ENCODE measurements around the gene RANBP9. TPM values are rescaled to one million over a fixed set of nuclear protein-coding genes. Genes with fewer than 3 reads are reported as not detected.

Gene RANBP9
- total RNA-seq, 1 experiment from 2014 or later: 38.2 TPM

GRCh38 chr6:13698715-13699114, 12.9 kb downstream of the RANBP9 start:
- H3K27ac Mint-ChIP-seq (ENCODE audit: unreplicated experiment): no peak overlapping the region
- no peak for DNase-seq
- ChIA-PET POLR2A (no interaction called here), CTCF (interaction anchor here (0.7 kb wide), 1 partner anchor 10 kb away, joined by 4 read pairs; no protein-coding TSS in a partner anchor)
- H3K4me3 ChIP-seq (ENCODE audit: low read depth, low read length): no peak overlapping the region
- peaks cover 13% of the 10 kb centered on the region for H3K4me1 Mint-ChIP-seq (ENCODE audit: low read depth, unreplicated experiment)
- no peaks in the 10 kb centered on the region for H3K27me3 ChIP-seq (replicated peaks; ENCODE audit: control insufficient read depth, insufficient read depth, low read length)
- H3K9me3 Mint-ChIP-seq (ENCODE audit: unreplicated experiment): no peaks in the 10 kb centered on the region
- no peaks in the 10 kb centered on the region for H3K9me3 ChIP-seq
- no peaks in the 10 kb centered on the region; the same call in 1 of the 2 replicates for H3K36me3 ChIP-seq (ENCODE audit: control insufficient read depth, insufficient read depth, low read length)
- intact Hi-C loops (cut with micrococcal nuclease; ENCODE audit: unreplicated experiment): no loop called here
- H3K27me3 Mint-ChIP-seq (ENCODE audit: insufficient read depth, unreplicated experiment): no peaks in the 10 kb centered on the region
- H3K36me3 Mint-ChIP-seq (ENCODE audit: insufficient read depth, unreplicated experiment): peaks cover 15% of the 10 kb centered on the region
- TF ChIP-seq, protein P1, sequence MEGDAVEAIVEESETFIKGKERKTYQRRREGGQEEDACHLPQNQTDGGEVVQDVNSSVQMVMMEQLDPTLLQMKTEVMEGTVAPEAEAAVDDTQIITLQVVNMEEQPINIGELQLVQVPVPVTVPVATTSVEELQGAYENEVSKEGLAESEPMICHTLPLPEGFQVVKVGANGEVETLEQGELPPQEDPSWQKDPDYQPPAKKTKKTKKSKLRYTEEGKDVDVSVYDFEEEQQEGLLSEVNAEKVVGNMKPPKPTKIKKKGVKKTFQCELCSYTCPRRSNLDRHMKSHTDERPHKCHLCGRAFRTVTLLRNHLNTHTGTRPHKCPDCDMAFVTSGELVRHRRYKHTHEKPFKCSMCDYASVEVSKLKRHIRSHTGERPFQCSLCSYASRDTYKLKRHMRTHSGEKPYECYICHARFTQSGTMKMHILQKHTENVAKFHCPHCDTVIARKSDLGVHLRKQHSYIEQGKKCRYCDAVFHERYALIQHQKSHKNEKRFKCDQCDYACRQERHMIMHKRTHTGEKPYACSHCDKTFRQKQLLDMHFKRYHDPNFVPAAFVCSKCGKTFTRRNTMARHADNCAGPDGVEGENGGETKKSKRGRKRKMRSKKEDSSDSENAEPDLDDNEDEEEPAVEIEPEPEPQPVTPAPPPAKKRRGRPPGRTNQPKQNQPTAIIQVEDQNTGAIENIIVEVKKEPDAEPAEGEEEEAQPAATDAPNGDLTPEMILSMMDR (IDR thresholded peaks at IDR 0.05; ENCODE audit: insufficient read depth in 1 of 2, low read depth in 1 of 2, low read length in 1 of 2, severe bottlenecking in 1 of 2, unreplicated experiment in 1 of 2): no peak
- BruUV-seq (replicated peaks): no TSS peak
- no peak overlapping the region for H3K4me3 Mint-ChIP-seq (ENCODE audit: unreplicated experiment)
- H3K4me1 ChIP-seq: no peaks in the 10 kb centered on the region

DNA sequence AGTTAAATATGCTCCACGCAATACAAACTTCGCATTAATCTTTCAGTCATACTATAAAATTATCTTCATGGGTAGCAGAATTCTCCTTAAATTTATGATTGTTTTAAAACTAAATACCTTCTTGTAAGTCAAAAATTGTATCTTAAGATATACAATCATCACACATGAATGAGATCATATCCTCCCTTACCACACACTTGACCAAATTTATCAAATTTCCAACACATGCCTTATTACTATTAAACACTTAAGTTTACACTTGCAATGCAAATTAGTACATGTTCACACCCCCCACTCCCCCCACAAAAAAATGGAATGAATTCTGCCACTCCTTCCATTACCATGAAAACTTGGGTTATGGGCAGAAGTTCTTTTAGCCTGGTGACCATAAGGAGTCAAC, 13.8 kb downstream of the RANBP9 start:
- H3K27me3 Mint-ChIP-seq (ENCODE audit: insufficient read depth, unreplicated experiment): no peaks in the 10 kb centered on the region
- H3K4me1 Mint-ChIP-seq (ENCODE audit: low read depth, unreplicated experiment): peaks cover 13% of the 10 kb centered on the region
- Histone ChIP-seq H3K36me3 (ENCODE audit: control insufficient read depth, insufficient read depth, low read length) (no peaks in the 10 kb centered on the region), H3K9me3 (no peaks in the 10 kb centered on the region), H3K4me1 (no peaks in the 10 kb centered on the region), H3K27me3 (replicated peaks; ENCODE audit: control insufficient read depth, insufficient read depth, low read length) (no peaks in the 10 kb centered on the region), H3K4me3 (ENCODE audit: low read depth, low read length) (no peak overlapping the region)
- H3K4me3 Mint-ChIP-seq (ENCODE audit: unreplicated experiment): no peak overlapping the region
- no peak overlapping the region for H3K27ac Mint-ChIP-seq (ENCODE audit: unreplicated experiment)
- intact Hi-C loops (cut with micrococcal nuclease; ENCODE audit: unreplicated experiment): no loop called here
- DNase-seq: no peak
- ChIA-PET CTCF (interaction anchor here (0.7 kb wide), 1 partner anchor 11 kb away, joined by 4 read pairs; no protein-coding TSS in a partner anchor), POLR2A (no interaction called here)
- peaks cover 17% of the 10 kb centered on the region for H3K36me3 Mint-ChIP-seq (ENCODE audit: insufficient read depth, unreplicated experiment)
- BruUV-seq (replicated peaks): no TSS peak
- H3K9me3 Mint-ChIP-seq (ENCODE audit: unreplicated experiment): no peaks in the 10 kb centered on the region
- TF ChIP-seq, protein P1 (IDR thresholded peaks at IDR 0.05; ENCODE audit: insufficient read depth in 1 of 2, low read depth in 1 of 2, low read length in 1 of 2, severe bottlenecking in 1 of 2, unreplicated experiment in 1 of 2): no peak

- H3K36me3 Mint-ChIP-seq (ENCODE audit: insufficient read depth, unreplicated experiment): peaks cover 25% of the 10 kb centered on the region
- no peak overlapping the region for H3K4me3 Mint-ChIP-seq (ENCODE audit: unreplicated experiment)
- ChIA-PET CTCF (no interaction called here), POLR2A (no interaction called here)
- H3K27me3 Mint-ChIP-seq (ENCODE audit: insufficient read depth, unreplicated experiment): no peaks in the 10 kb centered on the region
- Histone ChIP-seq H3K4me3 (ENCODE audit: low read depth, low read length) (no peak overlapping the region), H3K36me3 (ENCODE audit: control insufficient read depth, insufficient read depth, low read length) (no peaks in the 10 kb centered on the region), H3K9me3 (no peaks in the 10 kb centered on the region), H3K27me3 (replicated peaks; ENCODE audit: control insufficient read depth, insufficient read depth, low read length) (no peaks in the 10 kb centered on the region), H3K4me1 (no peaks in the 10 kb centered on the region)
- no peak for DNase-seq
- TF ChIP-seq, protein P1 (IDR thresholded peaks at IDR 0.05; ENCODE audit: insufficient read depth in 1 of 2, low read depth in 1 of 2, low read length in 1 of 2, severe bottlenecking in 1 of 2, unreplicated experiment in 1 of 2): no peak
- intact Hi-C loops (cut with micrococcal nuclease; ENCODE audit: unreplicated experiment): no loop called here
- no TSS peak for BruUV-seq (replicated peaks)
- H3K9me3 Mint-ChIP-seq (ENCODE audit: unreplicated experiment): no peaks in the 10 kb centered on the region
- H3K4me1 Mint-ChIP-seq (ENCODE audit: low read depth, unreplicated experiment): peaks cover 13% of the 10 kb centered on the region
- no peak overlapping the region for H3K27ac Mint-ChIP-seq (ENCODE audit: unreplicated experiment)
These were observed 15.4 kb downstream of the RANBP9 start for GRCh38 chr6:13696226-13696625.
